GM15510 (cell line): ENCODE data around the gene MTMR10.

Experiments
- POLR2A ChIP-seq: IDR thresholded peaks from 3 replicates; pipeline ENCODE4 v1.6.1; 2011; ENCODE audit warnings: borderline replicate concordance; ENCODE audit not compliant: insufficient read length; ENCODE audit errors: extremely low read depth

The MTMR10 gene

GRCh38 chr15:30896211-30896606 is 95.2 kb downstream of the MTMR10 start:
- TF ChIP-seq POLR2A, result no peak

DNA sequence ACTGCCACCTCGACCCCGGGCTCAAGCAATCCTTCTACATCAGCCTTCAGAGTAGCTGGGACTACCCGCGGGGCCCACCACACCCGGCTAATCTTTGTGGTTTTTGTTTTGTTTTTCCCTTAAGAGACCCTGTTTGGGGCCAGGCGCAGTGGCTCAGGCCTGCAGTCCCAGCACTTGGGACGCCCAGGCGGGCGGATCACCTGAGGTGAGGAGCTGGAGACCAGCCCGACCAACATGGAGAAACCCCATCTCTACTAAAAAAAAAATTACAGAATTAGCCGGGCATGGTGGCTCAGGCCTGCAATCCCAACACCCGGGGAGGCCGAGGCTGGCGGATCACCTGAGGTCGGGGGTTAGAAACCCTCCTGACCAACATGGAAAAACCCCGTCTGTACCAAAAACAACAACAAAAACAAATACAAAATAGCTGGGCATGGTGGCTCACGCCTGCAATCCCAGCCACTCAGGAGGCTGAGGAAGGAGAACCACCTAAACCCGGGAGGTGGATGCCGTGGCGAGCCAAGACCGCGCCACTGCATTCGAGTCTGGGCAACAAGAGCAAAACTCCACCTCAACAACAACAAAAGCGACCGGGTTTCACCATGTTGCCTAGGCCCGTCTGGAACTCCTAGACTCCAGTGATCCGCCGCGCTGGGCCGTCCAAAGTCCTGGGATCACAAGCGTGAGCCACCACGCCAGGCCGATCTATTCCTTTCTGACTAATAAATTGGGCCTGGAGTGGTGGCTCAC is 95.8 kb downstream of the MTMR10 start:
- TF ChIP-seq POLR2A, result no peak

GRCh38 chr15:30889196-30889595 is 102.2 kb downstream of the MTMR10 start:
- TF ChIP-seq POLR2A, result no peak
